ENCODE results near the gene TET3. TPM values are rescaled to one million over a fixed set of nuclear protein-coding genes. Genes with fewer than 3 reads are reported as not detected.

TET3 gene
- 1 to 10 TPM; 3.1 to 5.8 (median 3.6) TPM for total RNA-seq
- 1 to 10 TPM; 1.8 to 9.6 (median 2.5) TPM for polyA plus RNA-seq

DNA sequence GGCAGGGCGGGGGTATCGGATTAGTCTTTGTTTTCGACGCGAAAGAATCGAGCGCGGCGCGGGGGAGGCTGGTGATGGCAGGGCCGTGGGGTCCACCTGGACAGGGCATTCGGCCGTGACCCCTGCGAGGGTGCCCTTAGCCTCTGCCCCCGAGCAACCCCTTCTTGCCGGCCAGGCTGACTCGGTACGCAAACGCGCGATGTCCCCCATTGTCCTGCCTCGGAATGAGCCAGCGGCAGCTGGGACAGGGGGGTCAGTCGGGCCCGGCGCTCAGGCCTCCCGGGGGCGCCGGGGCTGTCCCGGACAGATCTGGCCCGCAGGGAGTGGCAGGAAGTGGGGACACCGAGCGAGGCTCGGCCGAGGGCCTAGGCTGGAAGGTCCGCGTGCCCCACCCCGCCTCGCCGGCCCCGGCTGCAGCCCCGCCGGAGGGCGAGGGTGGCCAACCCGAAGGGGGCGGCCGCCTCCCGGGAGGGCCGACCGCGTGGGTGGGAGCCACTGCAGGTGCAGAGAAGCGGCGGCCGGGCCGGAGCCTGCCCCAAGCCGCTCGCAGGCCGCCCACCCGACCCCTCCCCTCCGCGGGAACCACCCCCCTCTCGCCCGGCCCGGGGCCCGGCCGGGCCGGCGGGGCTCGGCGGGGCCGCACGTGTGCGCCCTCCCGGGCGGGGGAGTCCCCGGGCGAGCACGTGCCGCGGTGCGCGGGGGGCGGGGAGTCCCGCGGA, at the start of gene TET3:
Gene TET3 (plus strand): TSS at position 708 of the 719 bp plus-strand sequence. CDS start 1,494 bp downstream, outside the sequence.
- peak within 1 kb of the TSS; percentile 41 to 73 (median 63) for H3K4me3 ChIP-seq
- peak within 1 kb of the TSS; percentile 57 to 73 (median 65) for H3K27ac ChIP-seq
- peaks cover 2 to 8% (median 4%) of the 10 kb centered on the region in 3 donors for H3K27me3 ChIP-seq
- WGBS, 2 donors = 1% methylated on average over 85 of the region's 85 CpGs
- no peaks in the 10 kb centered on the region for H3K36me3 ChIP-seq
- intact Hi-C loops (cut with DNase I) = loop anchor here (2.0 to 10.0 kb wide), 2 partner anchors 58 to 160 kb away; partner anchors contain the start of genes DGUOK and STAMBP
- TF ChIP-seq, protein P1, sequence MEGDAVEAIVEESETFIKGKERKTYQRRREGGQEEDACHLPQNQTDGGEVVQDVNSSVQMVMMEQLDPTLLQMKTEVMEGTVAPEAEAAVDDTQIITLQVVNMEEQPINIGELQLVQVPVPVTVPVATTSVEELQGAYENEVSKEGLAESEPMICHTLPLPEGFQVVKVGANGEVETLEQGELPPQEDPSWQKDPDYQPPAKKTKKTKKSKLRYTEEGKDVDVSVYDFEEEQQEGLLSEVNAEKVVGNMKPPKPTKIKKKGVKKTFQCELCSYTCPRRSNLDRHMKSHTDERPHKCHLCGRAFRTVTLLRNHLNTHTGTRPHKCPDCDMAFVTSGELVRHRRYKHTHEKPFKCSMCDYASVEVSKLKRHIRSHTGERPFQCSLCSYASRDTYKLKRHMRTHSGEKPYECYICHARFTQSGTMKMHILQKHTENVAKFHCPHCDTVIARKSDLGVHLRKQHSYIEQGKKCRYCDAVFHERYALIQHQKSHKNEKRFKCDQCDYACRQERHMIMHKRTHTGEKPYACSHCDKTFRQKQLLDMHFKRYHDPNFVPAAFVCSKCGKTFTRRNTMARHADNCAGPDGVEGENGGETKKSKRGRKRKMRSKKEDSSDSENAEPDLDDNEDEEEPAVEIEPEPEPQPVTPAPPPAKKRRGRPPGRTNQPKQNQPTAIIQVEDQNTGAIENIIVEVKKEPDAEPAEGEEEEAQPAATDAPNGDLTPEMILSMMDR (IDR thresholded peaks at IDR 0.05) = no peak
- TF ChIP-seq POLR2A (IDR thresholded peaks at IDR 0.05) (no peak), POLR2AphosphoS5 (IDR thresholded peaks at IDR 0.05) (no peak), EP300 (IDR thresholded peaks at IDR 0.05) (no peak)
- peak; percentile 77 for DNase-seq
- peaks cover 0 to 62% (median 50%) of the 10 kb centered on the region in 4 donors for H3K4me1 ChIP-seq
- no peaks in the 10 kb centered on the region for H3K9me3 ChIP-seq

DNA sequence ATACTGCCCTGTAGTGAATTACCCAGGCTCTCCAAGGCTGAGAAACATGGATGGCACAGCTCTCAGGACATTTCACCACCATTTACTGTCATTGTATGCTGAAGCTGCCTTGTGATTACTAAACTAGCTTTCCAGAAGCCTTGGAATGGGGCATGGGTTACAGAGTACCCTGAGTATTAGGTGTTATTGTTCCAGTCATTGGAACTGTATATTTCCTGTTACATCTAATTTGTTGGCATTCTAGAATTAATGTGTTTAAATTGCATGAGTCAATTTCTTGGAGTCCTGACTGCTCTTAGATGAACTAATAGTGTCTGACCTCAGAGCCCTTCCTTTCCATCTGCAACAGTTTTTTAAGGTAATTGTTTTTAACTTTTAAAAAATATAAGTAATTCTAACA, 49.1 kb upstream of the TET3 start:
- Histone ChIP-seq H3K36me3 (peaks cover 0 to 8% (median 0%) of the 10 kb centered on the region in 4 donors), H3K4me1 (peaks cover 0 to 23% (median 10%) of the 10 kb centered on the region in 4 donors), H3K27ac (no peak overlapping the region), H3K4me3 (no peak overlapping the region), H3K27me3 (no peaks in the 10 kb centered on the region), H3K9me3 (no peaks in the 10 kb centered on the region)
- intact Hi-C loops (cut with DNase I) = loop anchor here (10.0 kb wide), 1 partner anchor 149 kb away; no protein-coding TSS in a partner anchor
- TF ChIP-seq POLR2A (IDR thresholded peaks at IDR 0.05) (no peak), POLR2AphosphoS5 (IDR thresholded peaks at IDR 0.05) (no peak), EP300 (IDR thresholded peaks at IDR 0.05) (no peak)
- TF ChIP-seq, protein P1 (IDR thresholded peaks at IDR 0.05) = no peak
- DNase-seq = no peak

DNA sequence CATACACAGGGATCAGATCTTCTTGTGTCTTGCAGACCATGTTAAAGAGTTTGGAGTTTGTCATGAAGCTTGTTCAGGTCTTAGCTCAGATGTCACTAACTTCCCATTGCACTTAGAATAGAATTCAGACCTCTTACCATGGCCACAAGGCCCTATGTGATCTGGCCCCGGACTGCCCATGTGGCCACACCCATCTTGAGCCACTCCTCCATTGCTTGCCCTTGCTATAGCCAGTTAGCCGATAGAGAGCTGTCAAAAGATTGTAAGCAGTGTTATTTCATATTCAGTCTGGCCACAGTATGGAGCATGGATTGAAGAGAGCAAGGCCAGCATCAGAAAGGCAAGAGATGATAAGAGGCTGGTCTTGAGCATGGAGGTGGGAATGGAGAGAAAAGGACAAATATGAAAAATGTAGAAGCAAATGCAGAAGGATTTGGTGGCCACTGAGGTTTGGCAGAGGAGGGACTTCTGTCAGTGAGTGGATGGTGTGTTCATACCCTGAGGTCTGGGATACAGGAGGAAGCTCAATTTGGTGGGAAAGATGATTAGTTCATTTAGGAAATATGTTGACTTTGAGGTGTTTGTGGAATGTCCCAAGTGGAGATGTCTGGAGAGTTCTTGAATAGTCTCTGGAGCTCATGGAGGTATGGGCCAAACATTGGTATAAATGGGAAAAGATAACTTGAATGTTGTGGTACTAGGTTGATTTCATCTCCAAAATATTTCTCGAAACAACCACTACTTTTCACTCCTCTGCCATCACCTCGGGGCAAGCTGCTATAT, 47.4 kb upstream of the TET3 start:
- Histone ChIP-seq H3K4me1 (peaks cover 0 to 8% (median 5%) of the 10 kb centered on the region in 4 donors), H3K27ac (no peak overlapping the region), H3K4me3 (no peak overlapping the region), H3K9me3 (no peaks in the 10 kb centered on the region), H3K36me3 (peaks cover 0 to 18% (median 0%) of the 10 kb centered on the region in 4 donors), H3K27me3 (no peaks in the 10 kb centered on the region)
- intact Hi-C loops (cut with DNase I) = loop anchor here (10.0 kb wide), 1 partner anchor 148 kb away; no protein-coding TSS in a partner anchor
- no peak for DNase-seq
- 82 to 92% methylated on average over 4 of the region's 4 CpGs for WGBS, 2 donors
- TF ChIP-seq, protein P1 (IDR thresholded peaks at IDR 0.05) = no peak
- TF ChIP-seq POLR2A (IDR thresholded peaks at IDR 0.05) = no peak
- TF ChIP-seq POLR2AphosphoS5 (IDR thresholded peaks at IDR 0.05) = no peak
- no peak for TF ChIP-seq EP300 (IDR thresholded peaks at IDR 0.05)

DNA sequence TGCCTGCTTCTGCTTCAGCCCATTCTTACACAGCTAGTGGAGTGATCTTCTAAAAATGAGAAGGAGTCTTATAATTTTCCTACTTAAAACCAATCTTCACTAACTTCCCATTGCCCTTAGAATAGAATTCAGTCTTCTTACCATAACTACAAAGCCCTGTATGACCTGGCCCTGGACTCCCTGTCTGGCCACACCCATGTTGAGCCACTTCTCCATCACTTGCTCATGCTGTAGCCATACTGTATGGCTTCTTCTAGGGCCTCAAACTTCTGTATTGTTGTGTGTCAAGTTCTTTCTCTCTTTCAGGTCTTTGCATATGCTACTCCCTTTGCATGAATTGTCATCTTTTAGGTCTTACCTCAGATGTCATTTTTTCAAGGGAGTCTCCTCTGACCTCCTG, 46.8 kb upstream of the TET3 start:
- no peaks in the 10 kb centered on the region for H3K27me3 ChIP-seq
- peaks cover 0 to 6% (median 4%) of the 10 kb centered on the region in 4 donors for H3K4me1 ChIP-seq
- no peak overlapping the region for H3K27ac ChIP-seq
- TF ChIP-seq, protein P1 (IDR thresholded peaks at IDR 0.05) = no peak
- no peak for TF ChIP-seq POLR2A (IDR thresholded peaks at IDR 0.05)
- TF ChIP-seq POLR2AphosphoS5 (IDR thresholded peaks at IDR 0.05) = no peak
- TF ChIP-seq EP300 (IDR thresholded peaks at IDR 0.05) = no peak
- DNase-seq = no peak
- peaks cover 0 to 18% (median 0%) of the 10 kb centered on the region in 4 donors for H3K36me3 ChIP-seq
- intact Hi-C loops (cut with DNase I) = loop anchor here (10.0 kb wide), 1 partner anchor 147 kb away; no protein-coding TSS in a partner anchor
- no peak overlapping the region for H3K4me3 ChIP-seq
- no peaks in the 10 kb centered on the region for H3K9me3 ChIP-seq

All from sigmoid colon (tissue), 7 donors.